Esophagus mucosa (tissue), 1 donor: Measurements from ENCODE around the gene SCYL3. TPM values are rescaled to one million over a fixed set of nuclear protein-coding genes. Genes with fewer than 3 reads are reported as not detected.
"Not testable (repeated sequence)": the region's sequence is repeated elsewhere in the genome, so short reads cannot be mapped to it uniquely, and the experiment has no call there.

Experiments used
- ATAC-seq: fragments of 200-7000 bp; cut with Tn5 transposase; one replicate; pipeline ENCODE4 v1.9.1; 2020
- total RNA-seq: library from RNA; stranded (reverse); gene quantifications from one replicate; pipeline ENCODE4 v1.2.4, GENCODE V29; 2023
- donor health status: DM: yes; HTN: yes; CAD: no.

SCYL3 gene
- total RNA-seq, 1 donor from 2014 or later = 7.8 TPM

DNA sequence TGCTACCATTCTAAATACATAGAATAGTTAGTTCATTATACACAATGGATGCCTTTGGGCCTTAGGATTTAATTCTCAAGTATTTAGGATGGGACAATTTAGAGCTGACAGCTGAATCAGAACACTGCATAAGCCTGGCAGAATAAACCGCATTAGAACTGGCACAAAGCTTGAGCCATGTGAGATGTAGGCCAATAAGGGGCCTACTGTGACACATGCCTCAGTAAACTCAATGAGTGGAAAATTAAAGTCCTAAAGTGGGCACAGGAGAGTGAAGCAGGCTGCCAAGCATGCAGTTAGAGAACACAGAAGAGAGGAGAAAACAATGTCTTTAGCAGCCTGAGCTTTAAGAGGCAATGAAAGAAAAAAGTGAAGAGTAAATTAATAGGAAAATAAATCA, 24.3 kb downstream of the SCYL3 start:
- no peak for ATAC-seq

- no peak for ATAC-seq
These were observed 24.7 kb downstream of the SCYL3 start for GRCh38 chr1:169868978-169869377.

DNA sequence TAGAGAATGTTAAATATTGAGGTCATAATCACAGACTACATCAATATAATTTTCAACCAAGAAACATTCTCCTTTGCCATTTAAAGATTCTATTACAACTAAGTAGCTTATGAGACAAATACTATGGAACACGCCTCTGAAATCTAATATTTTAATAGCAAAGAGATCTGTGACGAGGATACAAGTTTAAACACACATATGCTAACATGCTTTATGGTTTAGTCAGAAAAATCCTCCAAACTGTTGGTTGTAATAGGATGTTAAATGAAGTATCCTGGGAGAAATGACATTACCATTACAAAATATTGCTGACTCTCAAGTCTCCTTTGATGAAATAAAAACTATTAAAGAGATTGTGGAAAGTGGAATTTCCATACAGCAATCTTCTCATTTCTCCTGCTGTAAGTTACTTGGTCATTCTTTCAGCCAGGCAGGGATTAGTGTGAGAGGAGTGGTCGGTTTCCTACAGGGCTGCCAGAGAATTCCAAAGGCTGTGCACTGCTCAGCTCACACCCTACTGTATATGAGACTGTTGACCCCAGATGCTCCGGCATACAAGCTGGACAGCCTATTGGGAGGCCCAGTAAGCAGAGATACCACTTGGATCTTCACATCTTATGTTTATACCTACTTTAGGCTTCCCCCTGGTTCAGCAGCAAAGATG, 26.6 kb downstream of the SCYL3 start:
- no peak for ATAC-seq

- no peak for ATAC-seq
These were observed 27.1 kb downstream of the SCYL3 start for GRCh38 chr1:169866577-169866976.

DNA sequence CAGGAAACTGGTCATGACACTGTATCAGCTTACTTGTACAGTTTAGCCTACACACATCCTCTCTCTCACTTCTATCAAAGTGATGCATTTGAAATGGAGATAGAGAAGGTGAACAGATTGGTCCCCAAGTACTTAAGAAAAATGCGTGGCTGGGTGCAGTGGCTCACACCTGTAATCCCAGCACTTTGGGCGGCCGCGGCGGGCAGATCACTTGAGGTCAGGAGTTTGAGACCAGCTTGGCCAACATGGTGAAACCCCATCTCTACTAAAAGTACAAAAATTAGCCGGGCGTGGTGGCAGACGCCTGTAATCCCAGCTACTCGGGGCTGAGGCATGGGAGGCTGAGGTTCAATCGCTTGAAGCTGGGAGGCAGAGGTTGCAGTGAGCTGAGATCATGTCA, 29.2 kb downstream of the SCYL3 start:
- ATAC-seq = not testable (repeated sequence)

GRCh38 chr1:169860750-169861149, 32.9 kb downstream of the SCYL3 start:
- ATAC-seq = no peak

GRCh38 chr1:169860187-169860586, 33.5 kb downstream of the SCYL3 start:
- no peak for ATAC-seq

DNA sequence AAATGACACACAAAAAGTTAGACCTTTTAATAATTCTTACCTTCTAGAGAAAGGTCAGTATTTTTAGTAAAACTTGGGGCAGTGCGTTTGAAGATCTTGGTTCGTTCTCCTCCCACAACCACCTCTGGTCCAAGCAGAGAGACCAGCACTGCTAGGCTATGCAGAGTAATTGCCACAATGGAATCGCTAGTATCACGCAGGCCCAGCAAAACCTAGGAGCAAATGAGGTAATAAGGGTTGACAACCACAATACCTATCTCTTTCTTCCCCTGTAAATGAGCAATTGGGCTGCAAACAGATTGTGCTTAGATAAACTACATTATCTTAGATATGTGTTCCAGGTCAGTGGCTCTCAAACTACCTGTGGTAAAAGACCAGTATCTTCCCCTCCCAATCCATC, 34.7 kb downstream of the SCYL3 start:
- ATAC-seq = no peak

DNA sequence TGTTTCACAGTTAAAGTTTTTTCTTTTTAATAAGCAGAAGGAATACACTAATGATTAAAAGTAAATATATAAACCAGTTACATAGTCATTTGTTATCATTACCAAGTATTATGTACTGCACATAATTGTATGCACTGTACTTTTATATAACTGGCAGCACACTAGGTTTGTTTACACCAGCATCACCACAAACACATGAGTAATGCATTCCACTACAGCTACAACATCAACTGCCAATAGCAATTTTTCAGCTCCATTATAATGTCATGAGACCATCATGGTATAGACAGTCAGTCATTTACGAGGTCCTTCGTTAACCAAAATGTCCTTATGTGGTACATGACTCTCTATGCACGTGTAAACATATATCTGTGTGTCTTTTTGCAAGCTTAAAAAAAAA, 35.2 kb downstream of the SCYL3 start:
- ATAC-seq = no peak

GRCh38 chr1:169853341-169853740, 40.4 kb downstream of the SCYL3 start:
- no peak for ATAC-seq

GRCh38 chr1:169849346-169850022, 44.2 kb downstream of the SCYL3 start:
- ATAC-seq = no peak

- no peak for ATAC-seq
These were observed 45.2 kb downstream of the SCYL3 start for GRCh38 chr1:169848456-169848855.

- no peak for ATAC-seq
These were observed 48.6 kb downstream of the SCYL3 start for GRCh38 chr1:169844941-169845608.

- ATAC-seq = no peak
These were observed 54.8 kb downstream of the SCYL3 start for GRCh38 chr1:169838942-169839341.

DNA sequence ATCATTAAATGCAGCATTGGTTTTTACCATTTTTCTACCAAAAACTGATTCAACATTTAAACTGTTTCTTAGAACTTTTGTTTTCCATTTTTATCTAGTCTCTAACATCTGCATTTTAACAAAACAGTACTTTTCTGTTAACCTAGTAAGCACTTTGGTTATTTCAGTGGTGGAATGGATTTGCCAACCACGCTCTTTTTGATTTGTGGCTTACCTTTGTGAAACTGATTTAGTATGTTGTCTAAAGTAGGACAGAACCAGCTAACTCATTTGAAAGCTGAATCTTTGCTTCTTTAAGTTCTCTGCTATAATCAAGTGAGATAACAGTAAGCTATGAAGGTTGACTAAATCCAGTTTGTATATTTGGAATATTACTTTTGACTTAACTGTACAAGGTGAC, 57.5 kb downstream of the SCYL3 start:
- ATAC-seq = no peak

- no peak for ATAC-seq
These were observed 58.0 kb downstream of the SCYL3 start for GRCh38 chr1:169835647-169836046.

DNA sequence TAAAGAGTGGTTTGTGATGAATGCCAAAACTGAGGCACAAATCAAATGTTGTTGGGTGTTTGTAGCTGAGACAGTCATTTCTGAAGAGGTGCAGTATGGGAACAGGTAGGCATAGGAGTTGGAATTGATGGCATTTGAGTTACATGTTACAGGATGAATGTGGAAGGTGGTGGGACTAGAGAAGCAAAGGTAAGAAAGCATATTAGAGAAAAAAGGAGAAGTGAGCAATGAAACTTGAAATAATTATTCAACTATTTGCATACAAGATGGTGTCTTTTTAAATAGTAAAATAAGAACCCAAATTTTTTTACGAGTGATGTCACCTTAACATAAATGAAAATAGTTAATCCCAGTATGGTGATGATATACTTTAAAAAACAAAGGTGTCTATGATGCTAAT, 58.8 kb downstream of the SCYL3 start:
- no peak for ATAC-seq

DNA sequence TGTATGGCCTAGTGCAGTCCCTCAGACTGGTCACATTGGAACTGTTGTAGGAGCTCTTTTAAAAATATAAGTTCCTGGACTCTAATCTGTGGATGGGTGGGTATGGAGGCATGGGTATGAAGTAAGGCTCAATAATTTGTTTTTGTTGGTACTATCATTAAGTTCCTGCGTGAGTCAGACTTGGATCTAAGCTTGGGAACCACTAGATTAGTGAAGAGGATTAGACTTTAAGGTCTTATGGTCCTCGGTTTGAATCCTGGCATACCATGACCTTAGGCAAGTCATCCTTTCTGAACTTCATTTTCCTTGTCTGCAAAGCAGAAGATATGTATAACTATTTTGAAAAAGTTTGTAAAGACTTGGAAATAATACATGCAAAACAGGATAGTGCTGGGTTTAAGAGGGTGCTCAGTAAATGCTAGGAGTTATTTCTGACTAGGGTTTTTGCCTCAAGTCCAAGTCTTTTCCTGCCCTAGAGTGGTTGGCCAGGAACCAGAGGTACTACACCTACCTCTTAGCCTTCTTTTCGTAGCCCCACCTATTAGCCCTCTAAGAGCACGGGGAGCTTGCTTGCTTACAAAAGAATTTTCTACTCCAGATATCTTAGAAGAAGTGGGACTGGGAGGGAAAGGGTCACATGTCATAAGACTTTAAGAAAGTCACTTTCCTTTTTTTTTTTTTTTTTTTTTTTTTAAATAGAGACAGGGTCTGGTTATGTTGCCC, 60.4 kb downstream of the SCYL3 start:
- ATAC-seq = no peak

- ATAC-seq = no peak
These were observed 64.0 kb downstream of the SCYL3 start for GRCh38 chr1:169829671-169830070.

- ATAC-seq = no peak
These were observed 69.5 kb downstream of the SCYL3 start for GRCh38 chr1:169824153-169824552.

GRCh38 chr1:169821500-169821899, 72.2 kb downstream of the SCYL3 start:
- no peak for ATAC-seq

DNA sequence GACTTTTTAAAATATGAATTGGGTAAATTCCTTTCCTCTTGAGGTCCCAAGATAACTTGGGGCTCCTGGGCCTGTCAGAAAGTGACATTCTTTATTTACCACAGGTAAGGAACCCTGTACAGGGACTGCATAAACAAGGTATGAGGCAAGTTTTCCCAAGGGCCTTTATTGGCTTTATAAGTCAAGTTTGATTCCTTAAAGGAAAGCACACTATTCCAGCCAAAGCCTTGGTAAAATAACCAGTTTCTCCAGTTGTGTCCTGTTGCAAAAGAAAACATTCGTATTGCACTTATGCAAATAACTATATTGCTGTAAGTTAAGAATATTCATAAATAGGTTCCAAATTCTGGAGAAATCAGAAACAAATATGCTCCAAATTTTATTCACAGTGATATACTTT, 77.1 kb downstream of the SCYL3 start:
- no peak for ATAC-seq

DNA sequence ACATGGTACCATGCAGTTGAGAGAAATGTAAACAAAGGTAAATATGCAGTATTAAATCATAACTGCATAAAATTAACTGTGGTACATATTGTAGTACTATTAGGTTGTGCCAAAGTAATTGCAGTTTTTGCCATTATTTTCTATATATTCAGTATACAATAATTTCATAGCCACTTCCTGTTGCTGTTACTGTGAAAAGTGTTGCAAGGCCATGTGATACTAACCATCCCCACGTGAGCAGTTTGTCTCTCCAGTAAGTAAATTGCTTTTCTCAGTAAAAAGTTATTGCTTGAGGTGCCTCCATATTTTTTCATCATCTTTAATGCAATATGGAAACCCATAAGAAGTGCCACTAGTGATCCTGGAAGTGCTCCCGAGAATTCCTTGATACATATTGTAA, 79.4 kb downstream of the SCYL3 start:
- no peak for ATAC-seq
